HG03575 (cell line): ENCODE measurements around the gene ARL17A.
"Not testable (repeated sequence)": the region's sequence is repeated elsewhere in the genome, so short reads cannot be mapped to it uniquely, and the experiment has no call there.

ENCODE experiments used
- ATAC-seq: cut with Tn5 transposase; IDR thresholded peaks from one replicate; pipeline ENCODE4 v1.9.1; 2021; ENCODE audit not compliant: unreplicated experiment, insufficient number of reproducible peaks, low FRiP score; ENCODE audit errors: extremely low read depth

The ARL17A gene

GRCh38 chr17:46579083-46580075, at the start of gene ARL17A:
Gene ARL17A, minus strand, starts transcription at chr17:46579691. Its CDS starts 3,369 bp downstream, at chr17:46576322.
- peak; percentile 50 for ATAC-seq

GRCh38 chr17:46628753-46629436, 49.4 kb upstream of the ARL17A start:
- ATAC-seq, result not testable (repeated sequence)

- not testable (repeated sequence) for ATAC-seq
These were observed 48.0 kb upstream of the ARL17A start for GRCh38 chr17:46627452-46627851.

- ATAC-seq, result not testable (repeated sequence)
These were observed 45.2 kb upstream of the ARL17A start for GRCh38 chr17:46624726-46625125.

GRCh38 chr17:46623790-46624189, 44.3 kb upstream of the ARL17A start:
- not testable (repeated sequence) for ATAC-seq

DNA sequence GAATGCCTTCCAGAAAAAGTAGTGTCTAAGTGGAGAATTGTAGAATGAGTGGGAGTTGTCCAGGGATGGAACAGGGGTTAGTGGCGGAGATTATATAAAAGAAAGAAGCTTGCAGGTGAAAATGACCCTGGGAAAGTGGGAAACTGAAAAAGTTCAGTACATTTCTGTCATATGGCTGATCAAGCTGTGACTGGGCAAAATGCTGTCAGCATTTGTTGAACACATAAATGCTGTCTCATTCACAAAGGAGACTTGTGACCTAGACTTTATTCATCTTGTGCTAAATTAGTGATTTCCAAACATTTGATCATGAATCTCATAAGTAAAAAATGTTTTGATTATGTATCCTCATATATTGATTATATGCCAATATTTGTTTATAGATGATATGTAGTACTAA, 39.5 kb upstream of the ARL17A start:
- ATAC-seq, result not testable (repeated sequence)

DNA sequence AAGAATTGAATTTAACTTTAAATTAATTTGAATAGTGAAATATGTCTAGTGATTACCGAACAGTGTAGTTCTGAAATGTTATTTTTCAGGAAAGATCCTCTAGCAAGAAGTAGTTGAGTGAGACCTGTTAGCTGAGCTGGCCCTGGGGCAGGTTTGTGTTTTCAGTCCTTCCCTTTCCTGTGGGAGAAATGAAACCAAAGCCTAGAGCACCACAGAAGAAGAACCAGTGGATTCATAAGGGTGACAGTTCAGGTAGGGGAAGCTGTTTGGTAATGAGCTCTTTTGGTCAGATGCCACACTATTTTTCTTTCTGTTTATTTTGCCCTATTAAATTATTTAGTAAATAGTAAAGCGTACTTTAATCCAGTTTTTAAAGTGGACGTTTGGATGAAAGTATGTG, 37.6 kb upstream of the ARL17A start:
- ATAC-seq, result not testable (repeated sequence)

GRCh38 chr17:46613876-46614275, 34.4 kb upstream of the ARL17A start:
- ATAC-seq, result not testable (repeated sequence)

GRCh38 chr17:46611304-46611703, 31.8 kb upstream of the ARL17A start:
- not testable (repeated sequence) for ATAC-seq

DNA sequence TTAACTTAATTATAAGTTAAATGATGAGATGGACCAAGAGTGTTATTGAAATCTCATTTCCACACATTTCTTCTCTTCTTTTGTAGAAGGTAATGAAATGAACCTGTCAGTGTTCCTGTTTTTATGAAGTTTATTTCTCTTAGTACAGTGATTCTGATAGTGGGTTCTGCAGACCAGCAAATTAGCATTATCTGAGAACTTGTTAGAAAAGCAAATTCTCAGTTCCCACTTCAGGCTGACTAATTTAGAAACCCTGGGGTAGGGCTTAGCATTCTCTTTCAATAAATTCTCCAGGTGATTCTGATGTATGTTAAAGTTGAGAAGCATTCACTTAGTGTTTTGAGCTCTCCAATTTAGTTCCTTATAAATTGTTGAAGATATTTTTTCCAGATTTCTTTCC, 23.6 kb upstream of the ARL17A start:
- not testable (repeated sequence) for ATAC-seq

- ATAC-seq, result not testable (repeated sequence)
These were observed 21.3 kb upstream of the ARL17A start for GRCh38 chr17:46600767-46601166.

DNA sequence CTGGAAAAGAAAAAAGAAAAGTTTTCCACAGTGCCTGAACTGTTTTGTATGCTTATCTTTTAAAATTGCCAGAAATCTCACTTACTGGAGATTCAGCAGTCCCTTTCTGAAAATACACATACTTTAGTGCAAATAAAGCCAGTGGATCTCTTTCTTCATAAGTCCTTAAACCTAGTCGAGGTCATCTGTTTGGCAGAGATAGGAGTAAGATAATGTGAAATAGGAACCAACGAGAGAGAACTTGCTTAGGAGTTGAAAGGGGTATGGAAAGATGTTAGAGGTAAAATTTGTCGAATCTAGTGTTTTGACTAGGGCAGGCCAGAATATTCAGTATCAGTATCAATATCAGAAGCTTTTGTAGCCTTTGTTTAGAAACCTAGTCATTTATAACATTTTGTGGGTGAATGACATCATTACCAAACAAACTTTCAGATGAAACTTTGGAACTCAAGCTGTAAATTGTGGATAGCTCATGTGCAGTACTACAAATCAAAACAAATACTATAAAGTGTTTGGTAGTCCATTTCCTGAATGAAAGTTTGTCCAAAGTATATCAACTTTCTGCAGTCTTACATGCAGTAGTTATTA, 18.9 kb upstream of the ARL17A start:
- ATAC-seq, result not testable (repeated sequence)

- ATAC-seq, result not testable (repeated sequence)
These were observed 11.8 kb upstream of the ARL17A start for GRCh38 chr17:46591332-46591731.

GRCh38 chr17:46590157-46591146, 11.0 kb upstream of the ARL17A start, which contains the start of gene NSF:
Gene NSF, plus strand, starts transcription at chr17:46590669. Its CDS starts 107 bp downstream, at chr17:46590776.
- ATAC-seq, result not testable (repeated sequence)

- not testable (repeated sequence) for ATAC-seq
These were observed 6.0 kb upstream of the ARL17A start for GRCh38 chr17:46585444-46585843.

GRCh38 chr17:46580082-46580481, 591 bp upstream of the ARL17A start:
- ATAC-seq, result peak; percentile 18

DNA sequence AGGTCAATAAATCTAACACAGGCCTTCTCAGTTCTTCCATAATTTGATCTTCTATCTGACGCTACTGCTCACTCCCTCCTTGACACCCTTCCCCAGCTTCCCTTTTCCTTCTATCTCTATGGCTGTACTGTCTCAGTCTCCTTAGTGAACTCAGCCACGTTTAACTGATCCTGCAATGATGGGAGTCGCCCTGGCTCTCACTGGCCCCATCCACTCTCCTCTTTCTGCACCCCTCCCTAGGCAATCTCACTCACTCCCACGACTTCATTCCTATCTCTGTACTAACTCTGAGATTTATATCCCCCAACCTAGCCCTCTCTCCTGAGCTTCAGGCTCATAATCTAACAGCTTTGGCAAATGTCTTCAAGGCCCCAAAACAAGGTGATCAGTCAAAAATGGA, 7.7 kb downstream of the ARL17A start:
- not testable (repeated sequence) for ATAC-seq

DNA sequence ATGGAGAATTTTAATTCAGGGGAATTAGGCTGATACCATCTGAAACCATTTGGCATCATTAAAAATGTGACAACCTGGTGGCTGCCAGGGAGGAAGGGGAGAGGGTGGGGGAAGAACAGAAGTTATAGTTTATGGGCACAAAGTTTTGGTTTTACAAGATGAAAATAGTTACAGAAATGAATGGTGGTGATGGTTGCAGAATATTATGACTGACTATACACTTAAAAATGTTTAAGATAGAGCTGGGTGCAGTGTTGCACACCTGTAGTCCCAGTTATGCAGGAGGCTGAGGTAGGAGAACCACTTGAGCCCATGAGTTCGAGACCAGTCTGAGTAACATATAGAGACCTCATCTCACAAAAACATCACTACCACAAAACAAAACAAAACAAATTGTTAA, 12.5 kb downstream of the ARL17A start:
- not testable (repeated sequence) for ATAC-seq
